HCT116 (cell line): ENCODE results near the gene ACSF2. TPM values are rescaled to one million over a fixed set of nuclear protein-coding genes. Genes with fewer than 3 reads are reported as not detected.

Source experiments
- ATAC-seq: fragments of 200-7000 bp; cut with Tn5 transposase; 2 replicates; pipeline ENCODE4 v1.9.1; 2020; ENCODE audit warnings: mild to moderate bottlenecking, moderate library complexity
- BruUV-seq: library from RNA; stranded (reverse); fragments of 400-500 nt; replicated peaks from 2 replicates; lab custom pipeline; 2021; lab: Mats Ljungman, UMichigan
- CTCF ChIA-PET: fragments of 300-600 bp; sonication (Branson Sonifier 250); formaldehyde crosslinking; loops from one replicate; lab custom pipeline; 2021; ENCODE audit warnings: antibody characterized with exemption; lab: Charles Lee
- POLR2A ChIA-PET: fragments of 300-600, 350-600 bp; sonication (Branson Sonifier 250); formaldehyde crosslinking; loops from one replicate; lab custom pipeline; 2021; ENCODE audit warnings: antibody characterized with exemption; lab: Charles Lee
- RAD21 ChIA-PET, 2 experiments: fragments of 300-600 bp; sonication (Branson Sonifier 250); formaldehyde crosslinking; loops; one replicate each; lab custom pipeline; 2023; ENCODE audit warnings: low total read pairs in 2 of 2; ENCODE audit not compliant: uncharacterized antibody in 2 of 2, unreplicated experiment in 2 of 2, low non-redundant PET in 1 of 2; lab: Charles Lee
- DNase-seq: peaks from one replicate; pipeline ENCODE4 v3.0.0-alpha.2; 2010; ENCODE audit warnings: low read depth, low spot score
- H2AFZ ChIP-seq: fragments of 200-600 bp; shearing (Covaris generic), sonication (generic); 2 replicates; pipeline ENCODE4 v1.6.1; 2017; ENCODE audit warnings: low read depth, mixed run types, mixed read lengths, antibody characterized with exemption, low read length; ENCODE audit not compliant: poor library complexity, severe bottlenecking
- H3K27ac ChIP-seq: 2 replicates; pipeline ENCODE4 v1.5.1; 2012; ENCODE audit warnings: low read depth, low read length
- H3K27me3 ChIP-seq: fragments of 200-600 bp; sonication (generic); 2 replicates; pipeline ENCODE4 v1.6.1; 2016; ENCODE audit warnings: mixed run types, low read length, mixed read lengths; ENCODE audit not compliant: insufficient read depth
- H3K36me3 ChIP-seq, 2 experiments: fragments of 200-500 bp in 1 of 2; fragments of 200-600 bp in 1 of 2; sonication (Bioruptor generic) in 1 of 2; sonication (generic) in 1 of 2; 2 replicates each; pipeline versions ENCODE4 v1.5.1 to v1.6.1; 2014 to 2016; ENCODE audit warnings: low read length in 2 of 2, inconsistent platforms in 1 of 2, mixed read lengths in 1 of 2, mixed run types in 1 of 2; ENCODE audit not compliant: insufficient read depth in 2 of 2, control insufficient read depth in 1 of 2
- H3K4me1 ChIP-seq, 2 experiments: fragments of 200-600 bp in 1 of 2; sonication (generic) in 1 of 2; 2 replicates each; pipeline versions ENCODE4 v1.5.1 to v1.6.1; 2012 to 2017; ENCODE audit warnings: low read length in 2 of 2, inconsistent platforms in 1 of 2, mild to moderate bottlenecking in 1 of 2, mixed read lengths in 1 of 2, mixed run types in 1 of 2, moderate library complexity in 1 of 2; ENCODE audit not compliant: insufficient read depth in 2 of 2, control insufficient read depth in 1 of 2
- H3K4me2 ChIP-seq: fragments of 200-600 bp; sonication (generic); 2 replicates; pipeline ENCODE4 v1.6.1; 2017; ENCODE audit warnings: mixed run types, low read length, mixed read lengths
- H3K4me3 ChIP-seq, 2 experiments: fragments of 200-600 bp in 1 of 2; sonication (generic) in 1 of 2; replicated peaks in 1 of 2; 2 replicates each; pipeline ENCODE4 v1.5.1; 2011 to 2016; ENCODE audit warnings: low read length in 2 of 2, control low read depth in 1 of 2, low read depth in 1 of 2, mild to moderate bottlenecking in 1 of 2, mixed read lengths in 1 of 2, mixed run types in 1 of 2
- H3K79me2 ChIP-seq: fragments of 200-600 bp; sonication (generic); 2 replicates; pipeline ENCODE4 v1.6.1; 2017; ENCODE audit warnings: mild to moderate bottlenecking, mixed run types, low read length, moderate library complexity, mixed read lengths; ENCODE audit not compliant: insufficient read depth
- H3K9ac ChIP-seq: fragments of 200-600 bp; sonication (generic); 2 replicates; pipeline ENCODE4 v1.6.1; 2016; ENCODE audit warnings: low read length, mixed read lengths
- H3K9me2 ChIP-seq: fragments of 200-600 bp; sonication (generic), shearing (Covaris generic); 2 replicates; pipeline ENCODE4 v1.6.1; 2017; ENCODE audit warnings: mixed run types, mild to moderate bottlenecking, moderate library complexity; ENCODE audit not compliant: insufficient read depth
- H3K9me3 ChIP-seq, 2 experiments: fragments of 200-500 bp in 1 of 2; fragments of 200-600 bp in 1 of 2; sonication (Bioruptor generic) in 1 of 2; sonication (generic) in 1 of 2; 2 replicates each; pipeline ENCODE4 v1.6.1; 2014 to 2017; ENCODE audit warnings: low read length in 2 of 2, mixed read lengths in 2 of 2, inconsistent platforms in 1 of 2, low read depth in 1 of 2, mild to moderate bottlenecking in 1 of 2, mixed run types in 1 of 2, moderate library complexity in 1 of 2; ENCODE audit not compliant: control insufficient read depth in 1 of 2, insufficient read depth in 1 of 2
- H4K20me1 ChIP-seq: fragments of 200-600 bp; sonication (generic), shearing (Covaris generic); 2 replicates; pipeline ENCODE4 v1.6.1; 2017; ENCODE audit warnings: mixed run types, mild to moderate bottlenecking, moderate library complexity; ENCODE audit not compliant: insufficient read depth
- ATF3 ChIP-seq: IDR thresholded peaks from 2 replicates; pipeline ENCODE4 v1.6.1; 2012
- CBX3 ChIP-seq: IDR thresholded peaks from 2 replicates; pipeline ENCODE4 v1.6.1; 2012; ENCODE audit warnings: low read depth
- CEBPB ChIP-seq: IDR thresholded peaks from 2 replicates; pipeline ENCODE4 v1.6.1; 2012; ENCODE audit warnings: low read depth
- CTCF ChIP-seq, 3 experiments: fragments of 200-600 bp in 1 of 3; sonication (generic) in 1 of 3; IDR thresholded peaks in 2 of 3; conservative IDR thresholded peaks in 1 of 3; 2 replicates each; pipeline ENCODE4 v1.5.1; 2012 to 2017; ENCODE audit warnings: low read depth in 2 of 3, low read length in 2 of 3, antibody characterized with exemption in 1 of 3, borderline replicate concordance in 1 of 3, control low read depth in 1 of 3, mild to moderate bottlenecking in 1 of 3, mixed read lengths in 1 of 3, mixed run types in 1 of 3, moderate library complexity in 1 of 3; ENCODE audit not compliant: insufficient read depth in 1 of 3
- EGR1 ChIP-seq: IDR thresholded peaks from 2 replicates; pipeline ENCODE4 v1.6.1; 2012; ENCODE audit warnings: low read depth
- ELF1 ChIP-seq: IDR thresholded peaks from 2 replicates; pipeline ENCODE4 v1.6.1; 2012; ENCODE audit warnings: low read depth, borderline replicate concordance
- EZH2 ChIP-seq: fragments of 200-600 bp; sonication (generic); IDR thresholded peaks from 2 replicates; pipeline ENCODE4 v1.6.1; 2017; ENCODE audit warnings: antibody characterized with exemption, mixed run types
- EZH2phosphoT487 ChIP-seq: fragments of 200-600 bp; IDR thresholded peaks from 2 replicates; pipeline ENCODE4 v1.6.1; 2018; ENCODE audit warnings: antibody characterized with exemption, borderline replicate concordance
- JUND ChIP-seq: IDR thresholded peaks from 2 replicates; pipeline ENCODE4 v1.6.1; 2012
- POLR2A ChIP-seq: IDR thresholded peaks from 2 replicates; pipeline ENCODE4 v1.7.0; 2011; ENCODE audit warnings: borderline replicate concordance; ENCODE audit not compliant: insufficient read depth, insufficient read length; ENCODE audit errors: extremely low read depth
- POLR2AphosphoS5 ChIP-seq: IDR thresholded peaks from 2 replicates; pipeline ENCODE4 v1.6.1; 2011; ENCODE audit warnings: mild to moderate bottlenecking, low read depth, low read length, moderate library complexity
- SIN3A ChIP-seq: IDR thresholded peaks from 2 replicates; pipeline ENCODE4 v1.6.1; 2012; ENCODE audit warnings: low read depth
- SP1 ChIP-seq: IDR thresholded peaks from 2 replicates; pipeline ENCODE4 v1.6.1; 2012; ENCODE audit warnings: low read depth
- TCF7L2 ChIP-seq: IDR thresholded peaks from 2 replicates; pipeline ENCODE4 v1.7.0; 2011; ENCODE audit warnings: borderline replicate concordance, inconsistent platforms; ENCODE audit not compliant: insufficient read depth, insufficient read length; ENCODE audit errors: extremely low read depth
- ZFX ChIP-seq: fragments of 450-650 bp; IDR thresholded peaks from 2 replicates; pipeline ENCODE4 v1.6.1; 2017
- ZNF274 ChIP-seq: fragments of 200-500 bp; sonication (Bioruptor generic); IDR thresholded peaks from 2 replicates; pipeline ENCODE4 v1.6.1; 2014; ENCODE audit warnings: mild to moderate bottlenecking, low read depth, low read length, inconsistent platforms
- intact Hi-C: fragments of 100-400 bp; cut with micrococcal nuclease; formaldehyde crosslinking; loops from 2 replicates; pipeline ENCODE4 v1.10.0; 2022
- total RNA-seq: library from RNA; stranded (reverse); gene quantifications from one replicate; pipeline ENCODE4 v1.2.1, GENCODE V29; 2021; ENCODE audit not compliant: unreplicated experiment
- TF ChIP-seq, protein P1 (sequence below): IDR thresholded peaks from 2 replicates; pipeline ENCODE4 v1.6.1; 2011; ENCODE audit warnings: mild to moderate bottlenecking, low read length, moderate library complexity; ENCODE audit not compliant: insufficient replicate concordance; ENCODE audit errors: extremely low read depth

The ACSF2 gene
- total RNA-seq, 1 experiment from 2014 or later, result 52.4 TPM

DNA sequence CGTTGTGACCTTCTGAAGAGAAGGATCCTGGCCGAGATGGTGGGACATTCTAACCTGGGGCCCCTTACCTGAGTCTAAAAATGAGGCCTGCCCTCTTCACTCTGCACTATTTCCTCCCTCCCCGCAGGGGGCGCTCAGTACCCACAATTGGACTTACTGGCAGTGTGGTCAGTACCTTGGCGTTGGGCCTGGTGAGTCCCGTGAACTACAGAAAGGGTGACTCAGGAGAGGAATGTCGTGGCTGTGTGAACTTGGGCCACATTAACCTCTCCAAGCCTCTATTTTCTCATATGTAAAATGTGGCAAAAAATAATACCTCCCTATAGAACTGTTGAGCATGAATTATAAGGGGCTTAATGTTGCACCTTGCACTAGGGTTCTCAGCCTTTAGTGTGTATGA, 56.5 kb downstream of the ACSF2 start (continued):
- TF ChIP-seq SIN3A, result no peak
- no peak for TF ChIP-seq EZH2phosphoT487
- no peak for TF ChIP-seq POLR2A

GRCh38 chr17:50483266-50483665, 57.2 kb downstream of the ACSF2 start:
- Histone ChIP-seq H3K4me2 (peak overlapping the region; percentile 74; the same call in 1 of the 2 replicates), H2AFZ (no peak overlapping the region), H3K9me3 (no peaks in the 10 kb centered on the region), H3K4me3 (no peak overlapping the region), H4K20me1 (no peaks in the 10 kb centered on the region), H3K27me3 (no peaks in the 10 kb centered on the region), H3K4me1 (peaks cover 19 to 47% of the 10 kb centered on the region in 2 experiments), H3K9ac (no peak overlapping the region; the same call in 1 of the 2 replicates), H3K79me2 (peaks cover 26% of the 10 kb centered on the region), H3K9me2 (no peaks in the 10 kb centered on the region), H3K27ac (peak overlapping the region; percentile 63; the same call in 1 of the 2 replicates), H3K36me3 (peaks cover 24 to 41% of the 10 kb centered on the region in 2 experiments)
- TF ChIP-seq ZFX (no peak), JUND (no peak), ATF3 (no peak), SP1 (no peak), CEBPB (no peak), POLR2AphosphoS5 (no peak), ZNF274 (no peak), EGR1 (no peak), ELF1 (no peak), EZH2 (no peak), POLR2A (no peak), TCF7L2 (no peak), CTCF (IDR thresholded peaks at IDR 0.05 in 2 of 3, conservative IDR thresholded peaks at IDR 0.05 in 1 of 3; ENCODE audit: borderline replicate concordance in 1 of 3, insufficient read depth in 1 of 3, low read depth in 2 of 3, low read length in 2 of 3) (no peak), CBX3 (no peak)
- TF ChIP-seq, protein P1, sequence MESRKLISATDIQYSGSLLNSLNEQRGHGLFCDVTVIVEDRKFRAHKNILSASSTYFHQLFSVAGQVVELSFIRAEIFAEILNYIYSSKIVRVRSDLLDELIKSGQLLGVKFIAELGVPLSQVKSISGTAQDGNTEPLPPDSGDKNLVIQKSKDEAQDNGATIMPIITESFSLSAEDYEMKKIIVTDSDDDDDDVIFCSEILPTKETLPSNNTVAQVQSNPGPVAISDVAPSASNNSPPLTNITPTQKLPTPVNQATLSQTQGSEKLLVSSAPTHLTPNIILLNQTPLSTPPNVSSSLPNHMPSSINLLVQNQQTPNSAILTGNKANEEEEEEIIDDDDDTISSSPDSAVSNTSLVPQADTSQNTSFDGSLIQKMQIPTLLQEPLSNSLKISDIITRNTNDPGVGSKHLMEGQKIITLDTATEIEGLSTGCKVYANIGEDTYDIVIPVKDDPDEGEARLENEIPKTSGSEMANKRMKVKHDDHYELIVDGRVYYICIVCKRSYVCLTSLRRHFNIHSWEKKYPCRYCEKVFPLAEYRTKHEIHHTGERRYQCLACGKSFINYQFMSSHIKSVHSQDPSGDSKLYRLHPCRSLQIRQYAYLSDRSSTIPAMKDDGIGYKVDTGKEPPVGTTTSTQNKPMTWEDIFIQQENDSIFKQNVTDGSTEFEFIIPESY, result no peak
- DNase-seq (no peak), ATAC-seq (no peak)
- POLR2A ChIA-PET, result interaction anchor here (1.1 kb wide), 1 partner anchor 86 kb away, joined by 3 read pairs; the partner anchor contains the start of gene LRRC59
- no TSS peak for BruUV-seq
- CTCF ChIA-PET, result interaction anchor here (0.7 to 2.5 kb wide), 7 partner anchors 18 to 223 kb away, joined by 3 to 16 read pairs (median 8); no protein-coding TSS in a partner anchor
- RAD21 ChIA-PET, result interaction anchor here (0.6 to 1.1 kb wide), 10 partner anchors 13 to 359 kb away, joined by 3 to 4 read pairs (median 3); no protein-coding TSS in a partner anchor
- intact Hi-C loops, result loop anchor here (2.0 kb wide), 4 partner anchors 52 to 468 kb away; no protein-coding TSS in a partner anchor
